HG03159 (cell line): ENCODE results near the gene EDARADD.
"Not testable (repeated sequence)": the region's sequence is repeated elsewhere in the genome, so short reads cannot be mapped to it uniquely, and the experiment has no call there.

Experiments
- ATAC-seq: cut with Tn5 transposase; IDR thresholded peaks from one replicate; pipeline ENCODE4 v1.9.1; 2021; ENCODE audit warnings: mild to moderate bottlenecking, moderate library complexity; ENCODE audit not compliant: unreplicated experiment

The EDARADD gene

DNA sequence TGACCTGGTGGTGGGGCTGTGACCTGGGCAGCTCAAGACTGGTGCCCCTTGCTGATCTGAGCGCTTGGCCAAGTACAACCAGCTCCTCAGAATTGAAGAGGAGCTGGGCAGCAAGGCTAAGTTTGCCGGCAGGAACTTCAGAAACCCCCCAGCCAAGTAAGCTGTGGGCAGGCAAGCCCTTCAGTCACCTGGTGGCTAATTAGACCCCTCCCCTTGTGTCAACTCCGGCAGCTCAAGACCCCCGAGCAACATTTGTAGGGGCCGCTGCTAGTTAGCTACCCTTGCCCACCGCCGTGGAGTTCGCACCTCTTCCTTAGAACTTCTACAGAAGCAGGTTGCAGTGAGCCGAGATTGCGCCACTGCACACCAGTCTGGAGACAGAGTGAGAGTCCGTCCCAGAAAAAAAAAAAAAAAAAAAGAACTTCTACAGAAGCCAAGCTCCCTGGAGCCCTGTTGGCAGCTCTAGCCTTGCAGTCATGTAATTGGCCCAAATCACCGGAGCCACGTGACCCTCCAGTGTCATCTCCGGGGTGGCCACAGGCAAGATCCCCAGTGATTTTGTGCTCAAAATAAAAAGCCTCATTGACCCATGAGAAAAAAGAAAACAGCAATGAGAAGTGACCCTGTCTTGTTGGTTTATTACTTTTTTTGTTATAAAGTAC is 90.4 kb downstream of the EDARADD start:
- no peak for ATAC-seq

GRCh38 chr1:236486356-236487002 is 92.4 kb downstream of the EDARADD start:
- no peak for ATAC-seq

DNA sequence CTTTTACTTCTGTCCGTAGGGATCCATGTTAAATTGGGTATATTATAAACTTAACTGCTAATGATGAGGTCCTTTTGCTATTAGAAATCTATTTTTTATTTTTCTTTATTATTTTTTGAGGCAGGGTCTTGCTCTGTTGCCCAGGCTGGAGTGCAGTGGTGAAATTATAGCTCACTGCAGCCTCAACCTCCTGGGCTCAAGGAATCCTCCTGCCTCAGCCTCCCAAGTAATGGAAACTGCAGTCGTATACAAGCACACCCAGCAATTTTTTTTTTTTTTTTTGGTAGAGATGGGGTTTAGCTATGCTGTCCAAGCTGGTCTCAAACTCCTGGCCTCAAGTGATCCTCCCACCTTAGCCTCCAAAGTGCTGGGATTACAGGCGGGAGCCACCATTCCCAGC is 95.1 kb downstream of the EDARADD start:
- not testable (repeated sequence) for ATAC-seq

DNA sequence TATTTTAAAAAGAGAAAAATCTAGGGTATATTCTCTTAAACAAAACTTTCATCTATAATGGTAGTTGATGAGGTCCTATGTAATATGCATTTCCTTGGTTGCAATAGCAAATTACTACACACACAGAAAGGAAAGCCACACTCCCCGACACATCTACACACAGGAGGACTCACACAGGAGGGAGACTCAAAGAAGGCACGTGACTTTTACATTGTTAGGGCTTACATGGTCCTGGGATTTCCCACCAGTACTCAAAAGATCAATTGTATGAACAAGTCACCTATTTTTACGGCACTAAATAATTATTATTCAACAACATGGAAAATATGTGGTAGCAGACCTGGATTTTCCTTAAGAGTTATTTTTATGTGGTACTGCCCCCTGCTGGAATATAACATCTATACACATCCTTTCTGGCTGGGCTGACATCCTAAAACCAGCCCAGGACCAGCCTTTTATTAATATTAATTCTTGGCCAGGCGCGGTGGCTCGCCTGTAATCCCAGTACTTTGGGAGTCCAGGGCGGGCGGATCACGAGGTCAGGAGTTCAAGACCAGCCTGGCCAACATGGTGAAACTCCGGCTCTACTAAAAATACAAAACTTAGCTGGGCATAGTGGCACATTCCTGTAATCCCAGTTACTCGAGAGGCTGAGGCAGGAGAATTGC is 95.8 kb downstream of the EDARADD start:
- ATAC-seq = peak; percentile 56

GRCh38 chr1:236491469-236492136 is 97.5 kb downstream of the EDARADD start:
- ATAC-seq = no peak

DNA sequence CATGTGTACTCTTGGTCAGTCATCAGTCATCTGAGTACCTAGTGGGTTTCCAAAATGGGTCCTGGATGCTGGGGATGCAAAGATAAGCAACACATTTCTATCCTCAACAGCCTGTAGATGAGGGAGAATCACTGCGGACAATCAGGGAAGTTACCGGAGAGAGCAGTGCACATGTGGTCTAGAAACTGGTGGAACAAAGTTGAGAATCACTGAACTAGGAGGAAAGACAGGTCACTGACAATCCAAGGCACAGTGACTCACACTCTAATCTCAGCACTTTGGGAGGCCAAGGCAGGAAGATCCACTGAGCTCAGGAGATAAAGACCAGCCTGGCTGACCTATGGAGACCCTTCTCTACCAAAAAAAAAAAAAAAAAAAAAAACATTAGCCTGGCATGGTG is 98.3 kb downstream of the EDARADD start:
- ATAC-seq = no peak

DNA sequence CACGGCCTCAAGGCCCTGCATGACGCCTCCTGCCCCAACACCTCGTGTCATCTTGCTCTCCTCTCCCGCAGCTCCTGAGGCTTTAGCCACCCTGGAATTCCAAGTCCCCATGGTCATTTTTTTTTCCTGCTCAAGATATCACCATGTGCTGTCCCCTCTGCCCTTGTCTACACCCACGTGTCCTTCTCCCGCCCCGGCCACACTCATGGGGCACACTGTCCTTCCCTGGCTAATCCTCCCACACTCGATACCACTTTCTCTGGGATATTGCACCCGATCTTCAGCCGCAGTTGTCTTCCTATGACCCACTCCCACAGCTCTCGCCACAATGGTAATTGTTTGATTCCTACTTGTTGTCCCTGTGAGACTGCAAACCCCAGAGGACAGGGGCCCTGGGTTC is 100.0 kb downstream of the EDARADD start:
- ATAC-seq = no peak

GRCh38 chr1:236494586-236495466 is 100.7 kb downstream of the EDARADD start:
- no peak for ATAC-seq

DNA sequence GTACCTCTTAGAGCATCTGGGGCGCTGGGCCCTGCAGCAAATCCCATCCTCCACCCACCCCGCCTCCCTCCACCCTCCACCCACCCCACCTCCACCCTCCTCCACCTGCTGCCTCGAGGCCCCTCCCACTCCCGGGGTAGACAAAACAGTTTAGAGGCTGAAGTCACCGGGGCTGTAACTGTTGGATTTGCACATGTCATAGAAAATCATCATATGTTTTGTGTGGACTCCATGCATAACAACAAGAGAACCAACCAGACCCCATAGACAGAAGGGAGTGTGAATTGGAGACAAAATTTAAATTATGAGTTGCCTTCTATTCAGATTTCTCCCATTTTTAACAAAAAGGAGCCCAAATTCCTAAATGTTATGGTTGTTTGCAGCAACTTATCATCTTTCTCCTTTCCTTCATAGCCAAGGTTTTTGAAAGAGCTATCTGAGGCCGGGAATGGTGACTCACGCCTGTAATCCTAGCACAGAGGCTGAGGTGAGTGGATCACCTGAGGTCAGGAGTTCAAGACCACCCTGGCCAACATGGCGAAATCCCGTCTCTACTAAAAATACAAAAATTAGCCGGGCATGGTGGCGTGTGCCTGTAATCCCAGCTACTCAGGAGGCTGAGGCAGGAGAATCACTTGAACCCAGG is 101.5 kb downstream of the EDARADD start:
- no peak for ATAC-seq

DNA sequence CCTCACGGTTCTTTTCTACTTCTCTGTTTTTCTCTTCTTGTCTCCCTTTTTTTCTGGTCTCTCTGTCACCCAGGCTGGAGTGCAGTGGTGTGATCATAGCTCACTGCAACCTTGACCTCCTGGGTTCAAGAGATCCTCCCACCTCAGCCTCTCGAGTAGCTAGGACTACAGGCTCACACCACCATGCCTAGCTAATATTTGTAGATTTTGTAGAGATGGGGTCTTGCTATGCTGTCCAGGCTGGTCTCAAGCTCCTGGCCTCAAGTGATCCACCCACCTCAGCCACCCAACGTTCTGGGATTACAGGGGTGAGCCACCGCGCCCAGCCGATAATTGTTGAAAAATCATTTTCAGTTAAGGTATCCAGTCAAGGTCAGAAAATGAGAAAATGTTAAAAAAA is 103.8 kb downstream of the EDARADD start:
- no peak for ATAC-seq

GRCh38 chr1:236501093-236501492 is 107.0 kb downstream of the EDARADD start:
- ATAC-seq = no peak

GRCh38 chr1:236502579-236502971 is 108.5 kb downstream of the EDARADD start:
- ATAC-seq = no peak

GRCh38 chr1:236502972-236503639 is 109.0 kb downstream of the EDARADD start:
- no peak for ATAC-seq

DNA sequence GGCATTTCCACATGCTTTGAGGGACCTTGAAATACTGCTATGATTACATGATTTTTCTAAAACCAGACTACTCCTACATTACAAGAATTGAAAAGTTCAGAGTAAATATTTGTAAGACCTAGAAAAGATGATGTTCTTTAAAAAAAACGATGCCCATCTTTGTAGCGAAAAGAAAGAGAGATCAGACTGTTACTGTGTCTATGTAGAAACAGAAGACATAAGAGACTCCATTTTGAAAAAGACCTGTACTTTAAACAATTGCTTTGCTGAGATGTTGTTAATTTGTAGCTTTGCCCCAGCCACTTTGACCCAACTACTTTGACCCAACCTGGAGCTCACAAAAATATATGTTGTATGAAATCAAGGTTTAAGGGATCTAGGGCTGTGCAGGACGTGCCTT is 110.3 kb downstream of the EDARADD start:
- ATAC-seq = not testable (repeated sequence)

DNA sequence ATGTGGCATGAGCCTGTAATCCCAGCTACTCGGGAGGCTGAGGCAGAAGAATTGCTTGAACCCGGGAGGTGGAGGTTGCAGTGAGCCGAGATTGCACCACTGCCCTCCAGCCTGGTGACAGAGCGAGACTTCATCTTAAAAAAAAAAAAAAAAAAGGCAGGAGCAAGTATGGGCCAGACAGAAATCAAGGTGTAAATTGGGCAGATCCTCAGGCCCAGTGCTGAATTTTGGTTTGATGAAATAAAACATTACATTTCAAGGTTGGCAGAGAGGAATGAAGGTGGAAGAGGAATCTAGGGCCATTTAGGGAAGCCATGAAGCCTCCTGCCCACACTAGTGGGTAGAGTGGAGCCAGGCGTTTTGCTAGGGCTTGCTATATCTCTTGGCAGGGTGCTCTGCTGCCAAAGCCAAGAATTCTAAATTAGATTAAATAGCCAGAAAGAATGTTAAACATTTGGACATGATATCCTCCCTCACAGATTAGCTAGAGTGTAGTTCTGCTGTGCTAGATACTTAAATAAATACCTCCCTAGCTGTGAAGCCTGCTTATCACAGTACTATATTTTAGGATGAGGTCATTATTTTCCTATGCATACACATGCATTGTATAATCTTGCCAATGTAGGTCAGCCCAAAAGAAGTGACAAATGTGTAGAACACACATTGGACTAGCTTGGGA is 113.1 kb downstream of the EDARADD start:
- no peak for ATAC-seq

DNA sequence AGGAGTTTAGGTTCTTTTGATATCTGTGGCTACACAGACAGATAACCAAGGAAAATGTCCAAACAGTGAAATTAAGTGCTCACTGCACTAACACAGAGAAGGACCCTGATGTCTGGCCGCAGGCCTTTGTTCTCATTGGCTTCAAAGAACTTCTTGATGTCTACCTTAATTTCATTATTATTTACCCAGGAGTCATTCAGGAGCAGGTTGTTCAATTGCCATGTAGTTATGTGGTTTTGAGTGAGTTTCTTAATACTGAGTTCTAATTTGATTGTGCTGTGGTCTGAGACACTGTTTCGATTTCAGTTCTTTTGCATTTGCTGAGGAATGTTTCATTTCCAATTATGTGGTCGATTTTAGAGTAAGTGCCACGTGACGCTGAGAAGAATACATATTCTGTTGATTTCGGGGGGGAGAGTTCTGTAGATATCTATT is 114.5 kb downstream of the EDARADD start:
- ATAC-seq = no peak

- no peak for ATAC-seq
Measured at GRCh38 chr1:236509203-236509602, 115.1 kb downstream of the EDARADD start.

GRCh38 chr1:236509647-236510401 is 115.7 kb downstream of the EDARADD start:
- ATAC-seq = no peak
